Astrocyte (in vitro differentiated cells and primary cell): ENCODE results near the gene MICAL3. TPM values are rescaled to one million over a fixed set of nuclear protein-coding genes. Genes with fewer than 3 reads are reported as not detected.

ENCODE experiments used
- DNase-seq: peaks from one replicate; pipeline ENCODE4 v3.0.0-alpha.2; 2010; ENCODE audit warnings: low read depth
- FAIRE-seq: peaks from 2 replicates; lab custom pipeline; 2011; peaks lifted over from hg19 to GRCh38; lab: Jason Lieb, UNC
- H2AFZ ChIP-seq: 2 replicates; pipeline ENCODE4 v1.6.0; 2012; ENCODE audit warnings: low read depth, low read length, inconsistent platforms
- H3K27ac ChIP-seq: 2 replicates; pipeline ENCODE4 v1.5.1; 2011; ENCODE audit warnings: low read depth, low read length, inconsistent platforms
- H3K27me3 ChIP-seq: 2 replicates; pipeline ENCODE4 v1.6.0; 2011; ENCODE audit warnings: low read length, inconsistent platforms; ENCODE audit not compliant: insufficient read depth
- H3K36me3 ChIP-seq: 2 replicates; pipeline ENCODE4 v1.5.1; 2011; ENCODE audit warnings: low read length, inconsistent platforms; ENCODE audit not compliant: insufficient read depth
- H3K4me1 ChIP-seq: 2 replicates; pipeline ENCODE4 v1.5.1; 2011; ENCODE audit warnings: low read length, inconsistent platforms; ENCODE audit not compliant: insufficient read depth
- H3K4me2 ChIP-seq: 2 replicates; pipeline ENCODE4 v1.6.0; 2012; ENCODE audit warnings: low read length, inconsistent platforms
- H3K4me3 ChIP-seq: 2 replicates; pipeline ENCODE4 v1.5.1; 2011; ENCODE audit warnings: low read depth, mild to moderate bottlenecking, low read length, inconsistent platforms; ENCODE audit not compliant: insufficient read depth
- H3K79me2 ChIP-seq: 2 replicates; pipeline ENCODE4 v1.6.0; 2012; ENCODE audit warnings: mild to moderate bottlenecking, low read length, inconsistent platforms; ENCODE audit not compliant: insufficient read depth
- H3K9ac ChIP-seq: 2 replicates; pipeline ENCODE4 v1.6.0; 2012; ENCODE audit warnings: mild to moderate bottlenecking, low read length, inconsistent platforms
- H3K9me3 ChIP-seq: 2 replicates; pipeline ENCODE4 v1.5.1; 2012; ENCODE audit warnings: low read depth, mild to moderate bottlenecking, low read length, inconsistent platforms; ENCODE audit not compliant: insufficient read depth
- H4K20me1 ChIP-seq: 2 replicates; pipeline ENCODE4 v1.6.0; 2012; ENCODE audit warnings: low read length, inconsistent platforms; ENCODE audit not compliant: insufficient read depth
- H3K27ac Mint-ChIP-seq: one replicate; pipeline ENCODE4 v1.8.0; 2021; ENCODE audit warnings: mild to moderate bottlenecking, mixed read lengths; ENCODE audit not compliant: unreplicated experiment
- H3K27me3 Mint-ChIP-seq: one replicate; pipeline ENCODE4 v1.8.0; 2021; ENCODE audit warnings: low read depth, mixed read lengths; ENCODE audit not compliant: unreplicated experiment
- H3K36me3 Mint-ChIP-seq: one replicate; pipeline ENCODE4 v1.8.0; 2021; ENCODE audit warnings: low read depth, mixed read lengths; ENCODE audit not compliant: unreplicated experiment
- H3K4me1 Mint-ChIP-seq: one replicate; pipeline ENCODE4 v1.8.0; 2021; ENCODE audit warnings: low read depth, mixed read lengths; ENCODE audit not compliant: unreplicated experiment
- H3K4me3 Mint-ChIP-seq: one replicate; pipeline ENCODE4 v1.8.0; 2021; ENCODE audit warnings: mild to moderate bottlenecking, moderate library complexity, mixed read lengths; ENCODE audit not compliant: unreplicated experiment
- H3K9me3 Mint-ChIP-seq: one replicate; pipeline ENCODE4 v1.8.0; 2021; ENCODE audit warnings: mild to moderate bottlenecking, mixed read lengths; ENCODE audit not compliant: unreplicated experiment
- EZH2 ChIP-seq: IDR thresholded peaks from 2 replicates; pipeline ENCODE4 v1.6.1; 2012; ENCODE audit warnings: mild to moderate bottlenecking, low read length, inconsistent platforms; ENCODE audit not compliant: insufficient read depth
- total RNA-seq: library from RNA; stranded (reverse); gene quantifications from 2 replicates; pipeline ENCODE4 v1.2.1, GENCODE V29; 2021
- TF ChIP-seq, protein P1 (sequence below): IDR thresholded peaks from 2 replicates; pipeline ENCODE4 v1.5.1; 2011; ENCODE audit warnings: low read depth, mild to moderate bottlenecking, inconsistent platforms, low read length, moderate library complexity; ENCODE audit not compliant: insufficient read depth

MICAL3 gene
- total RNA-seq, 1 donor from 2014 or later: 113 TPM

- peaks cover 10% of the 10 kb centered on the region for H3K36me3 Mint-ChIP-seq
- Histone ChIP-seq H3K4me1 (no peaks in the 10 kb centered on the region), H3K4me2 (no peak overlapping the region), H3K9ac (no peak overlapping the region), H3K79me2 (no peaks in the 10 kb centered on the region), H3K9me3 (no peaks in the 10 kb centered on the region), H3K4me3 (no peak overlapping the region), H3K27me3 (no peaks in the 10 kb centered on the region), H2AFZ (no peak overlapping the region), H3K27ac (no peak overlapping the region), H3K36me3 (peaks cover 4% of the 10 kb centered on the region), H4K20me1 (peaks cover 6% of the 10 kb centered on the region)
- H3K9me3 Mint-ChIP-seq: no peaks in the 10 kb centered on the region
- TF ChIP-seq, protein P1, sequence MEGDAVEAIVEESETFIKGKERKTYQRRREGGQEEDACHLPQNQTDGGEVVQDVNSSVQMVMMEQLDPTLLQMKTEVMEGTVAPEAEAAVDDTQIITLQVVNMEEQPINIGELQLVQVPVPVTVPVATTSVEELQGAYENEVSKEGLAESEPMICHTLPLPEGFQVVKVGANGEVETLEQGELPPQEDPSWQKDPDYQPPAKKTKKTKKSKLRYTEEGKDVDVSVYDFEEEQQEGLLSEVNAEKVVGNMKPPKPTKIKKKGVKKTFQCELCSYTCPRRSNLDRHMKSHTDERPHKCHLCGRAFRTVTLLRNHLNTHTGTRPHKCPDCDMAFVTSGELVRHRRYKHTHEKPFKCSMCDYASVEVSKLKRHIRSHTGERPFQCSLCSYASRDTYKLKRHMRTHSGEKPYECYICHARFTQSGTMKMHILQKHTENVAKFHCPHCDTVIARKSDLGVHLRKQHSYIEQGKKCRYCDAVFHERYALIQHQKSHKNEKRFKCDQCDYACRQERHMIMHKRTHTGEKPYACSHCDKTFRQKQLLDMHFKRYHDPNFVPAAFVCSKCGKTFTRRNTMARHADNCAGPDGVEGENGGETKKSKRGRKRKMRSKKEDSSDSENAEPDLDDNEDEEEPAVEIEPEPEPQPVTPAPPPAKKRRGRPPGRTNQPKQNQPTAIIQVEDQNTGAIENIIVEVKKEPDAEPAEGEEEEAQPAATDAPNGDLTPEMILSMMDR: no peak
- no peak for TF ChIP-seq EZH2
- H3K27me3 Mint-ChIP-seq: no peaks in the 10 kb centered on the region
- no peak for DNase-seq
- H3K4me1 Mint-ChIP-seq: peaks cover 8% of the 10 kb centered on the region
- H3K27ac Mint-ChIP-seq: no peak overlapping the region
- no peak for FAIRE-seq
- H3K4me3 Mint-ChIP-seq: no peak overlapping the region
Measured at GRCh38 chr22:17832665-17833064, 191.7 kb downstream of the MICAL3 start.

- Histone ChIP-seq H3K4me1 (no peaks in the 10 kb centered on the region), H3K27me3 (no peaks in the 10 kb centered on the region), H3K4me3 (no peak overlapping the region), H3K9ac (no peak overlapping the region), H3K4me2 (no peak overlapping the region), H3K27ac (no peak overlapping the region), H3K9me3 (no peaks in the 10 kb centered on the region), H3K36me3 (peaks cover 4% of the 10 kb centered on the region), H2AFZ (no peak overlapping the region), H3K79me2 (no peaks in the 10 kb centered on the region), H4K20me1 (peaks cover 6% of the 10 kb centered on the region)
- H3K4me1 Mint-ChIP-seq: peaks cover 10% of the 10 kb centered on the region
- H3K36me3 Mint-ChIP-seq: peaks cover 12% of the 10 kb centered on the region
- H3K27ac Mint-ChIP-seq: peak overlapping the region; percentile 41
- H3K9me3 Mint-ChIP-seq: no peaks in the 10 kb centered on the region
- DNase-seq: no peak
- FAIRE-seq: no peak
- H3K27me3 Mint-ChIP-seq: no peaks in the 10 kb centered on the region
- H3K4me3 Mint-ChIP-seq: no peak overlapping the region
- no peak for TF ChIP-seq EZH2
Measured at GRCh38 chr22:17831501-17832251, 192.7 kb downstream of the MICAL3 start.

GRCh38 chr22:17830043-17830961 is 194.1 kb downstream of the MICAL3 start:
- Mint-ChIP-seq H3K9me3 (no peaks in the 10 kb centered on the region), H3K36me3 (peaks cover 7% of the 10 kb centered on the region), H3K4me3 (no peak overlapping the region), H3K4me1 (peaks cover 10% of the 10 kb centered on the region), H3K27ac (peak overlapping the region; percentile 19), H3K27me3 (no peaks in the 10 kb centered on the region)
- TF ChIP-seq EZH2: no peak
- TF ChIP-seq, protein P1: peak; percentile 96
- Histone ChIP-seq H3K9me3 (no peaks in the 10 kb centered on the region), H3K4me3 (no peak overlapping the region), H3K4me1 (no peaks in the 10 kb centered on the region), H2AFZ (no peak overlapping the region), H4K20me1 (peaks cover 6% of the 10 kb centered on the region), H3K9ac (no peak overlapping the region), H3K36me3 (peaks cover 6% of the 10 kb centered on the region), H3K4me2 (peak overlapping the region; percentile 5), H3K79me2 (no peaks in the 10 kb centered on the region), H3K27me3 (no peaks in the 10 kb centered on the region), H3K27ac (peak overlapping the region; percentile 5)
- peak; percentile 42 for DNase-seq
- peak; percentile 47 for FAIRE-seq
